A549 (cell line): ENCODE data around the gene AP4E1. TPM values are rescaled to one million over a fixed set of nuclear protein-coding genes. Genes with fewer than 3 reads are reported as not detected.

Source experiments
- ATAC-seq, 2 experiments: fragments of 200-7000 bp in 1 of 2; fragments of >200 bp in 1 of 2; cut with Nextera tagmentation in 1 of 2; cut with Tn5 transposase in 1 of 2; 3 replicates each; pipeline versions ENCODE4 v1.8.0 to v1.9.1; 2018 to 2020; ENCODE audit warnings: mild to moderate bottlenecking in 1 of 2, moderate library complexity in 1 of 2
- CTCF ChIA-PET: fragments of 300-600 bp; sonication (Branson Sonifier 250); formaldehyde crosslinking; extraction: SDS; loops from one replicate; lab custom pipeline; 2021; ENCODE audit warnings: antibody characterized with exemption, inconsistent platforms; lab: Yijun Ruan, JAX
- POLR2A ChIA-PET: fragments of 350-600 bp; formaldehyde crosslinking; extraction: SDS; loops from one replicate; lab custom pipeline; 2021; ENCODE audit warnings: antibody characterized with exemption, inconsistent platforms; lab: Yijun Ruan, JAX
- DNase-seq, 2 experiments: peaks; one replicate each; pipeline versions ENCODE4 v3.0.0 to v3.0.0-alpha.2; 2011 to 2016; ENCODE audit warnings: low read depth in 1 of 2, low spot score in 1 of 2
- FAIRE-seq: peaks from 2 replicates; lab custom pipeline; 2011; peaks lifted over from hg19 to GRCh38; lab: Jason Lieb, UNC
- H3K27ac ChIP-seq, 2 experiments: fragments of >200 bp; sonication (Bioruptor Twin); formaldehyde crosslinking; 3 replicates each; pipeline ENCODE4 v1.5.1; 2016 to 2017
- H3K4me1 ChIP-seq: fragments of >200 bp; sonication (Bioruptor Twin); formaldehyde crosslinking; 3 replicates; pipeline ENCODE4 v1.6.1; 2016
- H3K4me2 ChIP-seq: fragments of >200 bp; sonication (Bioruptor Twin); formaldehyde crosslinking; 3 replicates; pipeline ENCODE4 v1.6.1; 2016
- H3K4me3 ChIP-seq: fragments of >200 bp; sonication (Bioruptor Twin); formaldehyde crosslinking; 3 replicates; pipeline ENCODE4 v1.5.1; 2016
- H3K9me3 ChIP-seq: fragments of >200 bp; sonication (Bioruptor Twin); formaldehyde crosslinking; 3 replicates; pipeline ENCODE4 v1.6.1; 2016
- CHD4 ChIP-seq: fragments of 200-600 bp; sonication (generic); IDR thresholded peaks from 2 replicates; pipeline ENCODE4 v1.6.1; 2016; ENCODE audit warnings: antibody characterized with exemption, mild to moderate bottlenecking, borderline replicate concordance
- ESRRA ChIP-seq: fragments of 150-350 bp; IDR thresholded peaks from 2 replicates; pipeline ENCODE4 v1.6.1; 2014; ENCODE audit warnings: mild to moderate bottlenecking, low read length, borderline replicate concordance
- FOSL2 ChIP-seq, 2 experiments: fragments of 450-650 bp in 1 of 2; fragments of >200 bp in 1 of 2; sonication (Bioruptor Twin) in 1 of 2; formaldehyde crosslinking; IDR thresholded peaks; 2 replicates each; pipeline versions ENCODE4 v1.5.0 to v1.6.1; 2016 to 2020; ENCODE audit warnings: mild to moderate bottlenecking in 1 of 2, moderate library complexity in 1 of 2
- FOXS1 ChIP-seq: fragments of 250-450 bp; sonication (Bioruptor Pico); IDR thresholded peaks from 2 replicates; pipeline ENCODE4 v1.5.0; 2020; ENCODE audit warnings: mild to moderate bottlenecking, moderate library complexity
- GATA3 ChIP-seq: IDR thresholded peaks from 2 replicates; pipeline ENCODE4 v1.6.1; 2012; ENCODE audit warnings: borderline replicate concordance
- KDM1A ChIP-seq: fragments of 200-600 bp; sonication (generic); IDR thresholded peaks from 2 replicates; pipeline ENCODE4 v1.6.1; 2016; ENCODE audit warnings: low read depth, mild to moderate bottlenecking
- MAFK ChIP-seq: fragments of 450-650 bp; IDR thresholded peaks from 2 replicates; pipeline ENCODE4 v1.6.1; 2014; ENCODE audit not compliant: partially characterized antibody
- MAZ ChIP-seq: fragments of 150-350 bp; IDR thresholded peaks from 2 replicates; pipeline ENCODE4 v1.6.1; 2014; ENCODE audit warnings: antibody characterized with exemption, low read depth, low read length, borderline replicate concordance
- MYC ChIP-seq: IDR thresholded peaks from 2 replicates; pipeline ENCODE4 v1.6.1; 2012; ENCODE audit warnings: mild to moderate bottlenecking, inconsistent platforms, low read length, improper control_type of control experiment, borderline replicate concordance
- NFE2L2 ChIP-seq: fragments of 150-350 bp; conservative IDR thresholded peaks from 2 replicates; pipeline ENCODE4 v1.6.1; 2014; ENCODE audit warnings: low read length
- NR3C1 ChIP-seq: fragments of >200 bp; sonication (Bioruptor Twin); formaldehyde crosslinking; IDR thresholded peaks from 3 replicates; pipeline ENCODE4 v1.6.1; 2017
- PHF8 ChIP-seq: fragments of 200-600 bp; sonication (generic); IDR thresholded peaks from 2 replicates; pipeline ENCODE4 v1.6.1; 2016; ENCODE audit warnings: low read depth, mild to moderate bottlenecking, antibody characterized with exemption, moderate library complexity, borderline replicate concordance
- POLR2AphosphoS2 ChIP-seq: conservative IDR thresholded peaks from 2 replicates; pipeline ENCODE4 v1.6.1; 2012; ENCODE audit warnings: low read length, improper control_type of control experiment, inconsistent platforms
- RARB ChIP-seq: fragments of 250-450 bp; sonication (Bioruptor Pico); IDR thresholded peaks from 2 replicates; pipeline ENCODE4 v1.8.0; 2021; ENCODE audit warnings: mild to moderate bottlenecking, moderate library complexity
- RCOR1 ChIP-seq: fragments of 150-350 bp; IDR thresholded peaks from 2 replicates; pipeline ENCODE4 v1.6.1; 2014; ENCODE audit warnings: antibody characterized with exemption, low read length, low read depth
- REST ChIP-seq: fragments of 200-600 bp; sonication (generic); IDR thresholded peaks from 2 replicates; pipeline ENCODE4 v1.6.1; 2016; ENCODE audit warnings: antibody characterized with exemption, mild to moderate bottlenecking, moderate library complexity
- RFX5 ChIP-seq: fragments of 450-650 bp; IDR thresholded peaks from 2 replicates; pipeline ENCODE4 v1.7.1; 2014; ENCODE audit warnings: antibody characterized with exemption, mild to moderate bottlenecking, moderate library complexity
- SMC3 ChIP-seq: fragments of >200 bp; sonication (Bioruptor Twin); formaldehyde crosslinking; IDR thresholded peaks from 3 replicates; pipeline ENCODE4 v1.6.1; 2018; ENCODE audit warnings: inconsistent platforms
- SREBF2 ChIP-seq: fragments of 450-650 bp; IDR thresholded peaks from 2 replicates; pipeline ENCODE4 v1.6.1; 2014; ENCODE audit warnings: mild to moderate bottlenecking, moderate library complexity
- TFCP2L1 ChIP-seq: fragments of 250-450 bp; sonication (Bioruptor Pico); IDR thresholded peaks from 2 replicates; pipeline ENCODE4 v1.5.0; 2021; ENCODE audit warnings: mild to moderate bottlenecking
- ZNF302 ChIP-seq: fragments of 250-450 bp; sonication (Bioruptor Pico); IDR thresholded peaks from 2 replicates; pipeline ENCODE4 v1.9.0; 2021; ENCODE audit warnings: inconsistent platforms, mild to moderate bottlenecking, moderate library complexity
- ZSCAN20 ChIP-seq: fragments of 250-450 bp; sonication (Bioruptor Pico); IDR thresholded peaks from 2 replicates; pipeline ENCODE4 v1.8.0; 2022; ENCODE audit warnings: mild to moderate bottlenecking, moderate library complexity
- WGBS: methylation state at CpG from one replicate; pipeline ENCODE4 v1.1.6; 2017; ENCODE audit errors: missing lambda C conversion rate; 5-methylcytosine and 5-hydroxymethylcytosine counted together
- polyA plus RNA-seq, 4 experiments: library from polyadenylated mRNA; depleted of rRNA in 3 of 4; stranded (reverse); fragments of >200 nt; fragmentation: RNase III in 1 of 4; extraction: RNeasy Plus Mini Kit Qiagen cat#74134 plus additional on column Dnase treatment in 1 of 4; gene quantifications; 2 replicates in 3 of 4; 3 replicates in 1 of 4; pipeline ENCODE4 v1.2.3, GENCODE V29; 2011 to 2017

The AP4E1 gene
- polyA plus RNA-seq, 2 of the 4 experiments (the other 2 are of a cell fraction), result 9.6 TPM

- POLR2A ChIA-PET, result no interaction called here
- peak; percentile 68 for FAIRE-seq
- no peaks in the 10 kb centered on the region for H3K4me1 ChIP-seq
- no peak for TF ChIP-seq ZNF302 (CRISPR knock-in tag)
- no peak for TF ChIP-seq RARB (CRISPR knock-in tag)
- no peak for TF ChIP-seq TFCP2L1 (CRISPR knock-in tag)
- no peak for TF ChIP-seq FOSL2 (IDR thresholded peaks at IDR 0.05)
- TF ChIP-seq FOSL2 (CRISPR knock-in tag; IDR thresholded peaks at IDR 0.05), result no peak
- TF ChIP-seq GATA3, result no peak
- no peak for TF ChIP-seq NFE2L2
- TF ChIP-seq, all 56 proteins: peak for 0
- Histone ChIP-seq H3K9me3 (peaks cover 22% of the 10 kb centered on the region), H3K27ac (no peak overlapping the region), H3K4me2 (no peak overlapping the region), H3K4me3 (no peak overlapping the region)
- no peak for ATAC-seq
- CTCF ChIA-PET, result no interaction called here
- 84% methylated on average over 4 of the region's 4 CpGs for WGBS
- DNase-seq, result no peak
These were observed 65.1 kb downstream of the AP4E1 start for GRCh38 chr15:50973605-50974004.

GRCh38 chr15:50977162-50977561, 68.7 kb downstream of the AP4E1 start:
- ATAC-seq (no peak), FAIRE-seq (no peak), DNase-seq (no peak)
- Histone ChIP-seq H3K9me3 (0 out of 3 replicates have a peak, but pooled peaks cover 6% of the 10 kb centered on the region), H3K27ac (no peak overlapping the region), H3K4me3 (no peak overlapping the region), H3K4me1 (no peaks in the 10 kb centered on the region), H3K4me2 (no peak overlapping the region)
- ChIA-PET POLR2A (no interaction called here), CTCF (no interaction called here)
- WGBS, result 93% methylated on average over 2 of the region's 2 CpGs
- TF ChIP-seq TFCP2L1 (CRISPR knock-in tag) (no peak), CHD4 (no peak), NR3C1 (no peak), REST (no peak), KDM1A (no peak), MYC (no peak), MAFK (no peak), RFX5 (no peak), SMC3 (no peak)

GRCh38 chr15:50978580-50978979, 70.1 kb downstream of the AP4E1 start:
- TF ChIP-seq POLR2AphosphoS2, result no peak
- TF ChIP-seq SREBF2, result no peak
- no peak for TF ChIP-seq MAZ
- TF ChIP-seq GATA3, result no peak
- no peak for TF ChIP-seq MAFK
- TF ChIP-seq RARB (CRISPR knock-in tag), result no peak
- no peak for TF ChIP-seq PHF8
- TF ChIP-seq ESRRA, result no peak
- no peak for TF ChIP-seq FOXS1 (CRISPR knock-in tag)
- TF ChIP-seq NR3C1, result no peak
- no peak for TF ChIP-seq ZSCAN20 (CRISPR knock-in tag)
- TF ChIP-seq RCOR1, result no peak
- POLR2A ChIA-PET, result no interaction called here
- WGBS, result 95% methylated on average over 4 of the region's 4 CpGs
- no peaks in the 10 kb centered on the region for H3K4me1 ChIP-seq
- no peak for ATAC-seq
- H3K4me3 ChIP-seq, result no peak overlapping the region
- no peak overlapping the region for H3K27ac ChIP-seq
- DNase-seq, result no peak
- CTCF ChIA-PET, result interaction anchor here (1.2 to 2.1 kb wide), 3 partner anchors 11 to 185 kb away, joined by 3 to 5 read pairs (median 4); no protein-coding TSS in a partner anchor
- 0 out of 3 replicates have a peak, but pooled peaks cover 3% of the 10 kb centered on the region for H3K9me3 ChIP-seq
- H3K4me2 ChIP-seq, result no peak overlapping the region
- peak; percentile 68 for FAIRE-seq
